Lower leg skin (tissue), 3 donors: Measurements from ENCODE around the gene CTIF.

Experiments
- POLR2A ChIP-seq, 2 donors: fragments of 450-650 bp; IDR thresholded peaks; one replicate each; pipeline ENCODE4 v1.6.1; 2016 to 2017; ENCODE audit warnings: antibody characterized with exemption in 2 of 2, mild to moderate bottlenecking in 1 of 2, moderate library complexity in 1 of 2
- TF ChIP-seq, protein P1 (sequence below), 3 donors: fragments of 450-650 bp; IDR thresholded peaks; one replicate each; pipeline ENCODE4 v1.5.1; 2016; ENCODE audit warnings: antibody characterized with exemption in 3 of 3, mild to moderate bottlenecking in 3 of 3, moderate library complexity in 2 of 3

- TF ChIP-seq, protein P1, sequence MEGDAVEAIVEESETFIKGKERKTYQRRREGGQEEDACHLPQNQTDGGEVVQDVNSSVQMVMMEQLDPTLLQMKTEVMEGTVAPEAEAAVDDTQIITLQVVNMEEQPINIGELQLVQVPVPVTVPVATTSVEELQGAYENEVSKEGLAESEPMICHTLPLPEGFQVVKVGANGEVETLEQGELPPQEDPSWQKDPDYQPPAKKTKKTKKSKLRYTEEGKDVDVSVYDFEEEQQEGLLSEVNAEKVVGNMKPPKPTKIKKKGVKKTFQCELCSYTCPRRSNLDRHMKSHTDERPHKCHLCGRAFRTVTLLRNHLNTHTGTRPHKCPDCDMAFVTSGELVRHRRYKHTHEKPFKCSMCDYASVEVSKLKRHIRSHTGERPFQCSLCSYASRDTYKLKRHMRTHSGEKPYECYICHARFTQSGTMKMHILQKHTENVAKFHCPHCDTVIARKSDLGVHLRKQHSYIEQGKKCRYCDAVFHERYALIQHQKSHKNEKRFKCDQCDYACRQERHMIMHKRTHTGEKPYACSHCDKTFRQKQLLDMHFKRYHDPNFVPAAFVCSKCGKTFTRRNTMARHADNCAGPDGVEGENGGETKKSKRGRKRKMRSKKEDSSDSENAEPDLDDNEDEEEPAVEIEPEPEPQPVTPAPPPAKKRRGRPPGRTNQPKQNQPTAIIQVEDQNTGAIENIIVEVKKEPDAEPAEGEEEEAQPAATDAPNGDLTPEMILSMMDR (IDR thresholded peaks at IDR 0.05) = no peak
- no peak for TF ChIP-seq POLR2A (IDR thresholded peaks at IDR 0.05)
These were observed 95.7 kb downstream of the CTIF start for GRCh38 chr18:48634491-48634890.
